ENCODE measurements around the gene PI4K2A. TPM values are rescaled to one million over a fixed set of nuclear protein-coding genes. Genes with fewer than 3 reads are reported as not detected.
"Not testable (repeated sequence)": the region's sequence is repeated elsewhere in the genome, so short reads cannot be mapped to it uniquely, and the experiment has no call there.

The PI4K2A gene
- total RNA-seq, 5 donors from 2014 or later (not counting 1 experiment from before 2014, with no cell fraction given): 9.0 to 23.1 (median 11.0) TPM

DNA sequence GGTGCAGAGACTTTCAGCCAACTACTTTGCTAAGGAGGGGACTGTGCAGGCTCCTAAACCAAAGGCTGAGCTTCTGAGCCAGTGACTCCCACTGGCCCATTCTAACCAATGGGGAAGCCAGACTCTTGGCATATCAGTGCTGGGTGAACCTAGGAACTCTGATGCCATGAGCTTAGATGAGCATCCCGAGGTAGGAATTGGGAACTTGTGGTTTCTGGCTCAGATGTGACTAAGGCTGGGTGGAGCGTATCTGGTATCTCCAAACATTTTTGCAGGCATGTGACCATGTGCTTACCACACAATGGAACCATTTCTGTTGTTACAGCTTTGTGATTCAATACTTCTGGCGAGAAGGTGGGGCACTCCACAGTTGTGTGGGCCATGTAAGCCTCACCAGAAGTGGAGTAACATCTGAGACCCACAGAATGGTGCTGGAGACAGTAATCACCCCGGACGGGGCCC lies 49.1 kb downstream of the PI4K2A start:
- Mint-ChIP-seq H3K4me1 (peaks cover 18 to 27% (median 22%) of the 10 kb centered on the region in 3 donors), H3K9me3 (no peaks in the 10 kb centered on the region), H3K36me3 (no peaks in the 10 kb centered on the region), H3K27ac (no peak overlapping the region), H3K4me3 (no peak overlapping the region), H3K27me3 (no peaks in the 10 kb centered on the region)
- no peaks in the 10 kb centered on the region for H3K9me3 ChIP-seq
- no peak overlapping the region for H3K4me3 ChIP-seq (ENCODE audit: control insufficient read depth in 1 of 2, extremely low read depth in 1 of 2, low read length in 1 of 2)
- POLR2A ChIA-PET: interaction anchor here in 1 of 2 donors (0.6 kb wide), 1 partner anchor 223 kb away, joined by 3 read pairs; no protein-coding TSS in a partner anchor
- peaks cover 0 to 2% of the 10 kb centered on the region in 2 experiments for H3K27me3 ChIP-seq (replicated peaks in 1 of 2; ENCODE audit: control insufficient read depth in 2 of 2, extremely low read depth in 1 of 2, insufficient read depth in 2 of 2, low read length in 1 of 2)
- H3K36me3 ChIP-seq (ENCODE audit: control insufficient read depth in 2 of 2, extremely low read depth in 1 of 2, insufficient read depth in 1 of 2, low read length in 1 of 2): no peaks in the 10 kb centered on the region
- WGBS (ENCODE audit: insufficient coverage): 86% methylated on average over 1 of the region's 5 CpGs
- ATAC-seq (replicated peaks in 1 of 4) (no peak), DNase-seq (no peak)
- CTCF ChIA-PET: no interaction called here
- peaks cover 0 to 25% of the 10 kb centered on the region in 2 experiments for H3K4me1 ChIP-seq (ENCODE audit: control insufficient read depth in 1 of 2, extremely low read depth in 1 of 2, insufficient read depth in 2 of 2, low read length in 2 of 2)
- H3K27ac ChIP-seq (ENCODE audit: low read length): no peak overlapping the region

DNA sequence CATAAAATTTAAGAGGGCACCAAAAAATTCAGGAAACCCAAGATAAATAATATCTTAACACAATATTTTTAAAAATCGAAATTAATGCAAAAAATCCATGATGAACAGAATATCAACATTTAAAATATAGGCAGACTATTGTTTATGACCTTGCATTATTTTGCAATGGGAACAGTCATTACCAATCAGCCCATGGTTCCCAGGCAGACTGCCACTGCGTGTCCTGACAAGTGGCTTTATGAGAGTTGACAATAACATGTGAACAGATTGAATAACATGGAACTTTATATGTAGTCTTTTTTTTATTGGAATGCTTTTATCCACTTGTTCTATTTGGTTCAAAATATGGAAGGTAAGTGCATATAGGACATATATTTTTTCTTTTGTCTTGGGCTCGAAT lies 49.7 kb downstream of the PI4K2A start:
- Histone ChIP-seq H3K9me3 (no peaks in the 10 kb centered on the region), H3K4me1 (ENCODE audit: control insufficient read depth in 1 of 2, extremely low read depth in 1 of 2, insufficient read depth in 2 of 2, low read length in 2 of 2) (peaks cover 0 to 25% of the 10 kb centered on the region in 2 experiments), H3K4me3 (ENCODE audit: control insufficient read depth in 1 of 2, extremely low read depth in 1 of 2, low read length in 1 of 2) (no peak overlapping the region), H3K27ac (ENCODE audit: low read length) (no peak overlapping the region), H3K27me3 (replicated peaks in 1 of 2; ENCODE audit: control insufficient read depth in 2 of 2, extremely low read depth in 1 of 2, insufficient read depth in 2 of 2, low read length in 1 of 2) (peaks cover 0 to 2% of the 10 kb centered on the region in 2 experiments), H3K36me3 (ENCODE audit: control insufficient read depth in 2 of 2, extremely low read depth in 1 of 2, insufficient read depth in 1 of 2, low read length in 1 of 2) (no peaks in the 10 kb centered on the region)
- Mint-ChIP-seq H3K27ac (no peak overlapping the region), H3K4me3 (no peak overlapping the region), H3K9me3 (no peaks in the 10 kb centered on the region), H3K4me1 (peaks cover 14 to 21% (median 18%) of the 10 kb centered on the region in 3 donors), H3K36me3 (no peaks in the 10 kb centered on the region), H3K27me3 (no peaks in the 10 kb centered on the region)
- no peak for DNase-seq
- no peak for ATAC-seq (replicated peaks in 1 of 4)
- no CpG with 5 or more reads among the region's 3 CpGs for WGBS (ENCODE audit: insufficient coverage)
- ChIA-PET POLR2A (no interaction called here), CTCF (no interaction called here)

DNA sequence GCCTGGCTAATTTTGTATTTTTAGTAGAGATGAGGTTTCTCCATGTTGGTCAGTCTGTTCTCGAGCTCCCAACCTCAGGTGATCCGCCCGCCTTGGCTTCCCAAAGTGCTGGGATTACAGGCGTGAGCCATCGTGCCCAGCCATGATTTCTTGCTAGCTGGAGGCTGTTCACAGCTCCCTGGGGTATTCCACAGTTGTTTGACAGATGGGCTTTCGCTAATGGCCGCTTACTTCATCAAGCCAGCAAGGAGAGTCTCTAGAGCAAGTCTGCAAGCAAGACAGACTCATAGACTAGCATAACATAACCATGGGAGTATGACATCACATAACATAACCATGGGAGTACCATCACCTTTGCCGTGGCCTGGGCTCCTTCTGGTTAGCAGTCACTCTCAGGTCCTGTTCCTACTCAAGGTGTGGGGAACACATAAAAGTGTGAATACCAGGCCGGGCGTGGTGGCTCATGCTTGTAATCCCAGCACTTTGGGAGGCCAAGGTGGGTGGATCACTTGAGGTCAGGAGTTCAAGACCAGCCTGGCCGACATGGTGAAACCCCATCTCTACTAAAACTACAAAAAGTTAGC lies 57.7 kb downstream of the PI4K2A start:
- H3K27ac Mint-ChIP-seq; H3K4me1 Mint-ChIP-seq; DNase-seq; H3K4me3 ChIP-seq (ENCODE audit: control insufficient read depth in 1 of 2, extremely low read depth in 1 of 2, low read length in 1 of 2); POLR2A ChIA-PET; ATAC-seq (replicated peaks in 1 of 4); H3K4me3 Mint-ChIP-seq; H3K36me3 Mint-ChIP-seq; H3K27me3 Mint-ChIP-seq; H3K9me3 ChIP-seq; H3K27ac ChIP-seq (ENCODE audit: low read length); H3K9me3 Mint-ChIP-seq; H3K4me1 ChIP-seq (ENCODE audit: control insufficient read depth in 1 of 2, extremely low read depth in 1 of 2, insufficient read depth in 2 of 2, low read length in 2 of 2); H3K36me3 ChIP-seq (ENCODE audit: control insufficient read depth in 2 of 2, extremely low read depth in 1 of 2, insufficient read depth in 1 of 2, low read length in 1 of 2): not testable (repeated sequence)
- 86% methylated on average over 7 of the region's 11 CpGs for WGBS (ENCODE audit: insufficient coverage)
- CTCF ChIA-PET: interaction anchor here in 1 of 2 donors (0.7 to 1.2 kb wide), 3 partner anchors 12 to 21 kb away, joined by 3 to 7 read pairs (median 3); partner anchors contain the start of gene AVPI1
- peaks cover 0 to 18% of the 10 kb centered on the region in 2 experiments for H3K27me3 ChIP-seq (replicated peaks in 1 of 2; ENCODE audit: control insufficient read depth in 2 of 2, extremely low read depth in 1 of 2, insufficient read depth in 2 of 2, low read length in 1 of 2)

DNA sequence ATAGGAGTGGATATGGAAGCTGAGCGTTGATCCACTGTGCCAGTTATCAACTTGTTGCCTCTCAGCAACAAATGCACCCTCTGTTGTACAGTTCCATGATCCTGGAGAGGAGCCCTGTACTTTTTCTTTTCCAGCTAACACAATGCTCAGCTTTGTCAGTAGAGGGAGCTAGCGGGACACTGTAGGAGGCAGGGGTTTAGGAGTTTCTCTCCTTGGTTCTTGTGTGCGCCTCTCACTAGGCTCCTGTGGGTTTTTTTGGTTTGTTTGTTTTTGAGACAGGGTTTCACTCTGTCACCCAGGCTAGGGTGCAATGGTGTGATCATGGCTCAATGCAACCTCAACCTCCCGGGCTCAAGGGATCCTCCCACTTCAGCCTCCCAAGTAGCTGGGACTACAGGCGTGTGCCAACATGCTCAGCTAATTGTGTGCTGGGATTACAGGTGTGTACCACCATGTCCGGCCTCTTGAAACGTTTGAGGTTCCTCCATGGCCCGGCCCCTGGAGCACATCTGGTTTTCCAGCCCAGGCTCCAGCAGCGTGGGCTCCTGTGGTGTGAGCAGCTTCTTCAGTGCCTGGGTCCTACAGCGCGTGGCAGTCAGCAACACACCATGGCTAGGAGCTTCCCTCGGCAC lies 61.1 kb downstream of the PI4K2A start:
- no peaks in the 10 kb centered on the region for H3K36me3 Mint-ChIP-seq
- Histone ChIP-seq H3K4me3 (ENCODE audit: control insufficient read depth in 1 of 2, extremely low read depth in 1 of 2, low read length in 1 of 2) (no peak overlapping the region), H3K27me3 (replicated peaks in 1 of 2; ENCODE audit: control insufficient read depth in 2 of 2, extremely low read depth in 1 of 2, insufficient read depth in 2 of 2, low read length in 1 of 2) (peaks cover 0 to 10% of the 10 kb centered on the region in 2 experiments), H3K4me1 (ENCODE audit: control insufficient read depth in 1 of 2, extremely low read depth in 1 of 2, insufficient read depth in 2 of 2, low read length in 2 of 2) (no peaks in the 10 kb centered on the region), H3K36me3 (ENCODE audit: control insufficient read depth in 2 of 2, extremely low read depth in 1 of 2, insufficient read depth in 1 of 2, low read length in 1 of 2) (no peaks in the 10 kb centered on the region), H3K27ac (ENCODE audit: low read length) (no peak overlapping the region), H3K9me3 (no peaks in the 10 kb centered on the region)
- ChIA-PET POLR2A (interaction anchor here in 1 of 2 donors (0.5 kb wide), 1 partner anchor 17 kb away, joined by 7 read pairs; no protein-coding TSS in a partner anchor), CTCF (interaction anchor here (0.5 to 2.7 kb wide), 18 partner anchors 8 to 340 kb away, joined by 3 to 29 read pairs (median 7); partner anchors contain the start of genes AVPI1 (in 1 of the 2) and ZFYVE27 (in 1 of the 2))
- H3K4me3 Mint-ChIP-seq: no peak overlapping the region
- H3K4me1 Mint-ChIP-seq: no peaks in the 10 kb centered on the region
- no peaks in the 10 kb centered on the region for H3K9me3 Mint-ChIP-seq
- peak in 28 of 35 experiments; percentile 11 to 78 (median 28) for DNase-seq
- no peak overlapping the region for H3K27ac Mint-ChIP-seq
- H3K27me3 Mint-ChIP-seq: peaks cover 0 to 4% of the 10 kb centered on the region in 2 donors
- ATAC-seq (replicated peaks in 1 of 4): peak; percentile 82 to 95 (median 84)
- WGBS (ENCODE audit: insufficient coverage): 58% methylated on average over 9 of the region's 12 CpGs

DNA sequence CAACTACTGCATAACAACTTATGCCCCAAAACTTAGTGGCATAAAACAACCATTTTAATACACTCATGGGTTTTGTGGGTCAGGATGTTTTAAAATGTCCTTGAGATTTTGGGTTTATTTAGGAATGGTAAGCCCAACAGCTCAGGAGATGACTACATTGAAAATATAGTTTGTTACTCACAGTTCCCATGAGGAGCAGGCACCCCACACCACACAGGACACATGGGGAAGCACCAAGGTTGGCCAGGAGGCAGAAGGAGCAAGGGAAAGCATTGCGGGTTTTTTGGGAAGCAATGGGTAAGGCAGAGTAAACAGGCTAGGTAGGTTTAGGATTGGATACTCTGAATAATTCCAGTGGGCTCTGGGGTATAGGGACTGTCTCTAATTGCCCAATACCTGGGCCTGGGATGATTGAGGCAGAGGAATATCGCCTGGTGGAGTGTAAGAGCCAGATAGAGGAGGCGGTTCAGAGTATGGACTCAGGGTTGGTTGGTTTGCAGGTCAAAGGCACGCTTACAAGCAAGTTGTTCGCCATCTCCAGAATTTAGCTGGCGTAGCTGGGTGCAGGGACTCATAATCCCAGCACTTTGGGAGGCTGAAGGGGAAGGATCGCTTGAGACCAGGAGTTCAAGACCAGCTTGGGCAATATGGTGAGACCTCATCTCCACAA lies 63.1 kb downstream of the PI4K2A start:
- Histone ChIP-seq H3K9me3 (no peaks in the 10 kb centered on the region), H3K4me1 (ENCODE audit: control insufficient read depth in 1 of 2, extremely low read depth in 1 of 2, insufficient read depth in 2 of 2, low read length in 2 of 2) (no peaks in the 10 kb centered on the region), H3K4me3 (ENCODE audit: control insufficient read depth in 1 of 2, extremely low read depth in 1 of 2, low read length in 1 of 2) (no peak overlapping the region), H3K36me3 (ENCODE audit: control insufficient read depth in 2 of 2, extremely low read depth in 1 of 2, insufficient read depth in 1 of 2, low read length in 1 of 2) (no peaks in the 10 kb centered on the region), H3K27ac (ENCODE audit: low read length) (no peak overlapping the region), H3K27me3 (replicated peaks in 1 of 2; ENCODE audit: control insufficient read depth in 2 of 2, extremely low read depth in 1 of 2, insufficient read depth in 2 of 2, low read length in 1 of 2) (peaks cover 0 to 23% of the 10 kb centered on the region in 2 experiments)
- DNase-seq (no peak), ATAC-seq (replicated peaks in 1 of 4) (no peak)
- Mint-ChIP-seq H3K36me3 (no peaks in the 10 kb centered on the region), H3K4me1 (no peaks in the 10 kb centered on the region), H3K9me3 (no peaks in the 10 kb centered on the region), H3K27me3 (peaks cover 7 to 11% of the 10 kb centered on the region in 2 donors), H3K4me3 (no peak overlapping the region), H3K27ac (no peak overlapping the region)
- POLR2A ChIA-PET: no interaction called here
- CTCF ChIA-PET: interaction anchor here (0.8 to 2.7 kb wide), 4 partner anchors 26 to 33 kb away, joined by 3 to 29 read pairs (median 4); partner anchors contain the start of gene ZFYVE27 (in 1 of the 2)
- WGBS (ENCODE audit: insufficient coverage): 83% methylated on average over 4 of the region's 7 CpGs

DNA sequence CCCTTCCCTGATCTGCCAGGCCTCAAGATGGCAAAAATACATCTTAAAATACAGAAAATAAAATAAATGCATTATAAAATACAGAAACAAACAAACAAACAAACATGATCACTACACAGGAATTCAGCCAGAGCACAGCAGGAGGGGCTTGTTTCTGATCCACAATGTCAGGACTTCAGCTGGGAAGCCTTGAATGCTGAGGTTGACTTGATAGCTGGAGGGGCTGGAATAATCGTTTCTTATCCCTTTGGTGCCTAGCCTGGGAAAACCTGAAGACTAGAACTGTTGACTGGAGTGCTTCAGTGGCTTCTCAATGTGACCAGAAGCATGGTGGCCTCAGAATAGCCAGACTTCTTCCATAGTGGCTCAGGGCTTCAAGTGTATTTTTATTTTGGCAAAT lies 63.9 kb downstream of the PI4K2A start:
- 75% methylated on average over 1 of the region's 1 CpG for WGBS (ENCODE audit: insufficient coverage)
- no peaks in the 10 kb centered on the region for H3K4me1 ChIP-seq (ENCODE audit: control insufficient read depth in 1 of 2, extremely low read depth in 1 of 2, insufficient read depth in 2 of 2, low read length in 2 of 2)
- ATAC-seq (replicated peaks in 1 of 4) (no peak), DNase-seq (no peak)
- peaks cover 0 to 26% of the 10 kb centered on the region in 2 experiments for H3K27me3 ChIP-seq (replicated peaks in 1 of 2; ENCODE audit: control insufficient read depth in 2 of 2, extremely low read depth in 1 of 2, insufficient read depth in 2 of 2, low read length in 1 of 2)
- no peak overlapping the region for H3K27ac ChIP-seq (ENCODE audit: low read length)
- Mint-ChIP-seq H3K4me1 (peaks cover 0 to 3% (median under 1%) of the 10 kb centered on the region in 3 donors), H3K4me3 (no peak overlapping the region), H3K36me3 (no peaks in the 10 kb centered on the region), H3K27ac (no peak overlapping the region), H3K27me3 (peaks cover 10 to 18% of the 10 kb centered on the region in 2 donors), H3K9me3 (no peaks in the 10 kb centered on the region)
- no peak overlapping the region for H3K4me3 ChIP-seq (ENCODE audit: control insufficient read depth in 1 of 2, extremely low read depth in 1 of 2, low read length in 1 of 2)
- POLR2A ChIA-PET: no interaction called here
- H3K9me3 ChIP-seq: no peaks in the 10 kb centered on the region
- CTCF ChIA-PET: interaction anchor here (1.4 to 1.5 kb wide), 2 partner anchors 26 to 32 kb away, joined by 3 to 4 read pairs; partner anchors contain the start of gene ZFYVE27 (in 1 of the 2)
- H3K36me3 ChIP-seq (ENCODE audit: control insufficient read depth in 2 of 2, extremely low read depth in 1 of 2, insufficient read depth in 1 of 2, low read length in 1 of 2): no peaks in the 10 kb centered on the region

All from T-cell (primary cell).